Skin of body (tissue), 2 donors: ENCODE measurements around the gene KCNA4. TPM values are rescaled to one million over a fixed set of nuclear protein-coding genes. Genes with fewer than 3 reads are reported as not detected.
"Not testable (repeated sequence)": the region's sequence is repeated elsewhere in the genome, so short reads cannot be mapped to it uniquely, and the experiment has no call there.

Experiments used
- DNase-seq: peaks from one replicate; lab custom pipeline; 2025; lab: John Stamatoyannopoulos, UW
- total RNA-seq: library from RNA; depleted of rRNA; stranded (reverse); fragments of >200 nt; gene quantifications from one replicate; pipeline ENCODE4 v1.2.3, GENCODE V29; 2014

KCNA4 gene
- total RNA-seq, 1 donor from 2014 or later: 0.30 TPM

DNA sequence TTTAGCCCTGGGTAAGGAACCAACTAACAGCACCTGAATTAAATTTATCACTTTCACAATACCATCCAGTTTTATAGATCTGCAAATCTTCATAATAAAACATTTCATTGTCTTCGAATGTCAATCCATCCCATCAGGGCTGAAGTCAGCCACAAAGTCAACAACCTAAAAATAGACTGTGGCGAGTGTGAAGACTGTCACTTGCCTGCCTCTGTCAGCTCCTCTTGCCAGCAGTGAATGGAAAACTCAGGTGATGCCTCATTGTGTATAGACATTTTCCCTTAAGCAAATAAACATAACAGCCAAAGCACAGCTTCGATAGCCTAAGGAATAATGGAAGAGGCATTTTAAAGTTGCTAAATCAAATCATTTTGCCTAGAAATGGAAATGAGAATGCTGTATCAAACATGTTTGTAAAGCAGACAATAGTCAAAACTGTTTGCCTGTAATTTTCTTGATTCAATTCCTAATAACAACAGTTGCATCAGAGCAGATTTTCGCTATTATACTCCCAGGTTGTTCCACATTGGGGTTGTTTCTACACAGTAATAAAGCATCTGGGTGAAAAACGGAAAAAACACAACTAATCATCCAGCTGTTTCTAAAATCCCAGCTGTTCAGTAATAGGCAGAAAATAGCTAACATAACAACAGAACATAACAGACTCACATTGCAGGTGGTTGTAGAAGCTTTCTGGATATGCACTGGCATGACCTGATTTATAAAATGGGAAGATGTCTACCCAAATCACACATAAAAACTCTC is 15.7 kb downstream of the KCNA4 start:
- no peak for DNase-seq

DNA sequence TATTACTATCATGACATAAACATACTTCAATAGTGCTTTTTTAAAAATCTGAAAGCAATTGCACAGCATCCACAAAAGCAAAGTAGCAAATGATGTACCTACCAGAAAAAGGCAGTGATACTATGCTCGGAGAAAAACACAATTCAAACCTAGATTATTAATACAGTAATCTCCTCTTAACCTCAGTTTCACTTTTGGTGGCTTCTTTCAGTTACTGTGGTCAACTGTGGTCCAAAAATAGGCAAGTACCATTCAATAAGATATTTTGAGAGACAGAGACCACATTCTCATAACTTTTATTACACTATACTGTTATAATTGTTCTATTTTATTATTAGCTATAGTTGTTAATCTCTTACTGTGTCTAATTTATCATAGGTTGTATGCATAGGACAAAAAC is 20.8 kb downstream of the KCNA4 start:
- DNase-seq: no peak

GRCh38 chr11:29989174-29989970 is 27.5 kb downstream of the KCNA4 start:
- DNase-seq: peak; percentile 19

- no peak for DNase-seq
Observed at GRCh38 chr11:29985248-29985647, 31.6 kb downstream of the KCNA4 start.

DNA sequence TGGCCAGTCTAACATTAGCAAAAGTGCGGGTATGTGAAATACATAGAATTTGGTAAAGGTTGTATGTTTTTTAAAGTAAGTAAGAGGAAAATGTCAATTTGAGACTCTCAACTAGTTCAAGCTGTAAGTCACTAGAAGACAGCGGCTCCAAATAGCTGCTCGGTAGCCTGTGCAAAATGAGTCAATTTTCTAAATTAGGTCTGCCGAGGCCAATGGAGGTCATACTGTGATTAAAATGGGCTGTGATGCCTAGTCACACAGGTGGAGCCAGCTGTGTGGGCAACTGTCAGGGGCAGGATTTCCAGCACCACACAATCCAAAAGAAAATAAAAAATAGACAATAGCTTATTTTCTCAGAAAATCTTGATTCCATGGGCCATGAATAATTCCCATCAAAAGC is 32.3 kb downstream of the KCNA4 start:
- DNase-seq: no peak

DNA sequence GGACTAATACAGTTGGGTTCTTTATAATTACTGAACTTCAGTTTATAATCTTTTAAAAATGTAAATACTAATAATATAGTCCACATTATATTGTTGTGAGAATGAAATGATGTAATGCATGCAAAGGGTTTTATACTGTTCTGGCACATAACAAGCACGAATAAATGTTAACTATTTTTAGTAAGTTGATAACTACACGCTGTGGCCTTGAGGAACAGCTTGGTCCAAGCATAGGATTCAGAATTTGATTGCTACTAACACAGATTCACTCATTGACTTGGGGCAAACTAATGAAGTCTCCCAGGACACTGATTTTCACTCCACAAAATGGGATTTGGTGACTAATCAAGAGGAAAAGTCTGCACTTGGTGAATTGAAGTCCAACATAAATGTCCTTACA is 38.3 kb downstream of the KCNA4 start:
- DNase-seq: no peak

DNA sequence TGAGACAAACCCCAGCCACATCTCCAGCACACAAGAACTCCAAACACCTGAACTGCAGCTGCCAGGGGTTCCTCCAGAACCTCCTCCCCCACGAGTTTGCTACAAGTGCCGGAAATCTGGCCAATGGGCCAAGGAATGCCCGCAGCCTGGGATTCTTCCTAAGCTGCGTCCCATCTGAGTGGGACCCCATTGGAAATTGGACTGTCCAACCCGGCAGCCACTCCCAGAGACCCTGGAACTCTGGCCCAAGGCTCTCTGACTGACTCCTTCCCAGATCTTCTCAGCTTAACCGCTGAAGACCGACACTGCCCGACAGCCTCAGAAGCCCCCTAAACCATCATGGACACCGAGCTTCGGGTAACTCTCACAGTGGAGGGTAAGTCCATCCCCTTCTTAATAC is 41.2 kb downstream of the KCNA4 start:
- not testable (repeated sequence) for DNase-seq

- no peak for DNase-seq
Observed at GRCh38 chr11:29963796-29964195, 53.0 kb downstream of the KCNA4 start.

- DNase-seq: no peak
Observed at GRCh38 chr11:29963036-29963435, 53.8 kb downstream of the KCNA4 start.

- no peak for DNase-seq
Observed at GRCh38 chr11:29962243-29962642, 54.6 kb downstream of the KCNA4 start.

Other genes with a start within 250 kb of the KCNA4 start
- not detected for gene FSHB, start 214.0 kb upstream of the KCNA4 start, total RNA-seq